WTC11 (cell line): ENCODE results near the gene ARHGEF25. TPM values are rescaled to one million over a fixed set of nuclear protein-coding genes. Genes with fewer than 3 reads are reported as not detected.
"Not testable (repeated sequence)": the region's sequence is repeated elsewhere in the genome, so short reads cannot be mapped to it uniquely, and the experiment has no call there.

Experiments
- ATAC-seq: fragments of 200-7000 bp; cut with Tn5 transposase; 2 replicates; pipeline ENCODE4 v1.10.0; 2021; ENCODE audit warnings: mild to moderate bottlenecking, moderate library complexity
- CTCF ChIA-PET: fragments of 300-600 bp; sonication (Branson Sonifier 250); formaldehyde crosslinking; loops from one replicate; lab custom pipeline; 2021; ENCODE audit warnings: antibody characterized with exemption; lab: Charles Lee
- POLR2A ChIA-PET: fragments of 350-600 bp; sonication (Branson Sonifier 250); formaldehyde crosslinking; loops from one replicate; lab custom pipeline; 2021; ENCODE audit warnings: antibody characterized with exemption; lab: Charles Lee
- DNase-seq: peaks from one replicate; pipeline ENCODE4 v3.0.0; 2021; ENCODE audit warnings: low spot score
- H3K27ac Mint-ChIP-seq: 2 replicates; pipeline ENCODE4 v1.8.0; 2021; ENCODE audit warnings: mixed read lengths
- H3K27me3 Mint-ChIP-seq: 2 replicates; pipeline ENCODE4 v1.8.0; 2021; ENCODE audit warnings: low read depth, mild to moderate bottlenecking, moderate library complexity, mixed read lengths
- H3K36me3 Mint-ChIP-seq: 2 replicates; pipeline ENCODE4 v1.8.0; 2021; ENCODE audit warnings: mixed read lengths
- H3K4me1 Mint-ChIP-seq: 2 replicates; pipeline ENCODE4 v1.8.0; 2022; ENCODE audit warnings: mixed read lengths
- H3K4me3 Mint-ChIP-seq: 2 replicates; pipeline ENCODE4 v1.8.0; 2021; ENCODE audit warnings: mild to moderate bottlenecking, moderate library complexity, mixed read lengths
- H3K9me3 Mint-ChIP-seq: 2 replicates; pipeline ENCODE4 v1.8.0; 2021; ENCODE audit warnings: mixed read lengths
- TEAD1 ChIP-seq: sonication (generic); formaldehyde crosslinking; IDR thresholded peaks from 2 replicates; pipeline ENCODE4 v1.8.0; 2022; ENCODE audit warnings: mild to moderate bottlenecking, missing genetic modification reagents
- total RNA-seq: library from RNA; stranded (reverse); gene quantifications from 3 replicates; pipeline ENCODE4 v1.2.3, GENCODE V29; 2021
- TF ChIP-seq, protein P1 (sequence below): sonication (generic); formaldehyde crosslinking; IDR thresholded peaks from 2 replicates; pipeline ENCODE4 v1.8.1; 2022; ENCODE audit warnings: mild to moderate bottlenecking, missing genetic modification reagents, moderate library complexity, borderline replicate concordance
- TF ChIP-seq, protein P2 (sequence below): sonication (generic); formaldehyde crosslinking; IDR thresholded peaks from 2 replicates; pipeline ENCODE4 v1.8.1; 2023; ENCODE audit warnings: mild to moderate bottlenecking, missing genetic modification reagents, borderline replicate concordance
- TF ChIP-seq, protein P3 (sequence below): sonication (generic); formaldehyde crosslinking; IDR thresholded peaks from 2 replicates; pipeline ENCODE4 v1.8.0; 2022; ENCODE audit warnings: mild to moderate bottlenecking, missing genetic modification reagents

The ARHGEF25 gene
- total RNA-seq, 1 experiment from 2014 or later, result 11.9 TPM

DNA sequence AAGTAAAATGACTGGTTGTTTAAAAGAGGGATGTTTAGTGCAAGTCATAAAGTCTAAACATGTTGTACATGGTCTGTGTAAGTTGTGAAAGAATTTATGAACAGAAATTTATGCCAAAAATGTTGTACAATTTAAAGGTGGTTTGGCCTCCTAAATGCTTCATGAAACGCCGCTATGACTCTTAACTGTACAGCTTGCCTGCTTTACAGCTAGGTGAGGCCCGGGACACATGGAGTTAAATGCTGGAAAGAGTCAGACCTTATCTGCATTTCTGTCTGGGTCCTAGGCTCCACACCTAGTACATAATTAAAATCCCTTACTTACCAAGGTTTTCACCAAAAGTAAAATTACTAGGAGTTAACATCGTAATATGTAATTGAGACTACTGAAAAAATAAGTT is 50.1 kb downstream of the ARHGEF25 start:
- peaks cover 78% of the 10 kb centered on the region for H3K9me3 Mint-ChIP-seq
- CTCF ChIA-PET, result interaction anchor here (1.1 kb wide), 1 partner anchor 30 kb away, joined by 3 read pairs; no protein-coding TSS in a partner anchor
- no peak for DNase-seq
- TF ChIP-seq, protein P1, sequence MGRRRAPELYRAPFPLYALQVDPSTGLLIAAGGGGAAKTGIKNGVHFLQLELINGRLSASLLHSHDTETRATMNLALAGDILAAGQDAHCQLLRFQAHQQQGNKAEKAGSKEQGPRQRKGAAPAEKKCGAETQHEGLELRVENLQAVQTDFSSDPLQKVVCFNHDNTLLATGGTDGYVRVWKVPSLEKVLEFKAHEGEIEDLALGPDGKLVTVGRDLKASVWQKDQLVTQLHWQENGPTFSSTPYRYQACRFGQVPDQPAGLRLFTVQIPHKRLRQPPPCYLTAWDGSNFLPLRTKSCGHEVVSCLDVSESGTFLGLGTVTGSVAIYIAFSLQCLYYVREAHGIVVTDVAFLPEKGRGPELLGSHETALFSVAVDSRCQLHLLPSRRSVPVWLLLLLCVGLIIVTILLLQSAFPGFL (CRISPR knock-in tag), result no peak
- TF ChIP-seq TEAD1 (CRISPR knock-in tag), result no peak
- TF ChIP-seq, protein P2, sequence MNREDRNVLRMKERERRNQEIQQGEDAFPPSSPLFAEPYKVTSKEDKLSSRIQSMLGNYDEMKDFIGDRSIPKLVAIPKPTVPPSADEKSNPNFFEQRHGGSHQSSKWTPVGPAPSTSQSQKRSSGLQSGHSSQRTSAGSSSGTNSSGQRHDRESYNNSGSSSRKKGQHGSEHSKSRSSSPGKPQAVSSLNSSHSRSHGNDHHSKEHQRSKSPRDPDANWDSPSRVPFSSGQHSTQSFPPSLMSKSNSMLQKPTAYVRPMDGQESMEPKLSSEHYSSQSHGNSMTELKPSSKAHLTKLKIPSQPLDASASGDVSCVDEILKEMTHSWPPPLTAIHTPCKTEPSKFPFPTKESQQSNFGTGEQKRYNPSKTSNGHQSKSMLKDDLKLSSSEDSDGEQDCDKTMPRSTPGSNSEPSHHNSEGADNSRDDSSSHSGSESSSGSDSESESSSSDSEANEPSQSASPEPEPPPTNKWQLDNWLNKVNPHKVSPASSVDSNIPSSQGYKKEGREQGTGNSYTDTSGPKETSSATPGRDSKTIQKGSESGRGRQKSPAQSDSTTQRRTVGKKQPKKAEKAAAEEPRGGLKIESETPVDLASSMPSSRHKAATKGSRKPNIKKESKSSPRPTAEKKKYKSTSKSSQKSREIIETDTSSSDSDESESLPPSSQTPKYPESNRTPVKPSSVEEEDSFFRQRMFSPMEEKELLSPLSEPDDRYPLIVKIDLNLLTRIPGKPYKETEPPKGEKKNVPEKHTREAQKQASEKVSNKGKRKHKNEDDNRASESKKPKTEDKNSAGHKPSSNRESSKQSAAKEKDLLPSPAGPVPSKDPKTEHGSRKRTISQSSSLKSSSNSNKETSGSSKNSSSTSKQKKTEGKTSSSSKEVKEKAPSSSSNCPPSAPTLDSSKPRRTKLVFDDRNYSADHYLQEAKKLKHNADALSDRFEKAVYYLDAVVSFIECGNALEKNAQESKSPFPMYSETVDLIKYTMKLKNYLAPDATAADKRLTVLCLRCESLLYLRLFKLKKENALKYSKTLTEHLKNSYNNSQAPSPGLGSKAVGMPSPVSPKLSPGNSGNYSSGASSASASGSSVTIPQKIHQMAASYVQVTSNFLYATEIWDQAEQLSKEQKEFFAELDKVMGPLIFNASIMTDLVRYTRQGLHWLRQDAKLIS, result no peak
- TF ChIP-seq, protein P3, sequence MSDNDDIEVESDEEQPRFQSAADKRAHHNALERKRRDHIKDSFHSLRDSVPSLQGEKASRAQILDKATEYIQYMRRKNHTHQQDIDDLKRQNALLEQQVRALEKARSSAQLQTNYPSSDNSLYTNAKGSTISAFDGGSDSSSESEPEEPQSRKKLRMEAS (CRISPR knock-in tag), result no peak
- H3K4me3 Mint-ChIP-seq, result no peak overlapping the region
- ATAC-seq, result no peak
- peaks cover 53% of the 10 kb centered on the region for H3K27me3 Mint-ChIP-seq
- POLR2A ChIA-PET, result no interaction called here
- no peak overlapping the region for H3K27ac Mint-ChIP-seq
- no peaks in the 10 kb centered on the region for H3K4me1 Mint-ChIP-seq
- peaks cover 27% of the 10 kb centered on the region for H3K36me3 Mint-ChIP-seq

- H3K27me3 Mint-ChIP-seq, result peaks cover 34% of the 10 kb centered on the region
- H3K27ac Mint-ChIP-seq, H3K4me3 Mint-ChIP-seq, CTCF ChIA-PET, H3K4me1 Mint-ChIP-seq, POLR2A ChIA-PET, DNase-seq, ATAC-seq: not testable (repeated sequence)
- peaks cover 23% of the 10 kb centered on the region for H3K36me3 Mint-ChIP-seq
- peaks cover 60% of the 10 kb centered on the region for H3K9me3 Mint-ChIP-seq
These were observed 54.0 kb downstream of the ARHGEF25 start for GRCh38 chr12:57665066-57665820.

Other genes with a start within 250 kb of the ARHGEF25 start
- 34.7 to 39.8 TPM (median 37.5 TPM) in 3 replicates for gene R3HDM2, start 180.4 kb upstream of the ARHGEF25 start, total RNA-seq
- gene INHBC, start 176.7 kb upstream of the ARHGEF25 start, total RNA-seq, result 0.09 to 0.20 TPM (median 0.16 TPM) in 3 replicates
- 3.2 to 5.0 TPM (median 3.3 TPM) in 3 replicates for gene INHBE, start 156.1 kb upstream of the ARHGEF25 start, total RNA-seq
- 16.2 to 19.1 TPM (median 16.7 TPM) in 3 replicates for gene GLI1, start 151.7 kb upstream of the ARHGEF25 start, total RNA-seq
- gene ARHGAP9, start 131.6 kb upstream of the ARHGEF25 start, total RNA-seq, result 3.6 to 3.9 TPM (median 3.8 TPM) in 3 replicates
- 283 to 367 TPM (median 314 TPM) in 3 replicates for gene MARS1, start 123.4 kb upstream of the ARHGEF25 start, total RNA-seq
- gene DDIT3, start 90.9 kb upstream of the ARHGEF25 start, total RNA-seq, result 3.4 to 5.3 TPM (median 3.9 TPM) in 3 replicates
- gene MBD6, start 88.6 kb upstream of the ARHGEF25 start, total RNA-seq, result 46.3 to 59.4 TPM (median 56.2 TPM) in 3 replicates
- 93.5 to 94.4 TPM (median 94.4 TPM) in 3 replicates for gene DCTN2, start 64.2 kb upstream of the ARHGEF25 start, total RNA-seq
- 15.9 to 17.9 TPM (median 16.1 TPM) in 3 replicates for gene KIF5A, start 61.4 kb upstream of the ARHGEF25 start, total RNA-seq
- 25.4 to 26.9 TPM (median 25.8 TPM) in 3 replicates for gene PIP4K2C, start 20.2 kb upstream of the ARHGEF25 start, total RNA-seq
- gene DTX3, start 6.6 kb upstream of the ARHGEF25 start, total RNA-seq, result 52.4 to 57.0 TPM (median 55.7 TPM) in 3 replicates
- gene B4GALNT1, start 21.8 kb downstream of the ARHGEF25 start, total RNA-seq, result 0.46 to 1.2 TPM (median 1.2 TPM) in 3 replicates
- 77.5 to 93.9 TPM (median 93.1 TPM) in 3 replicates for gene OS9, start 82.7 kb downstream of the ARHGEF25 start, total RNA-seq
- gene AGAP2, start 127.3 kb downstream of the ARHGEF25 start, total RNA-seq, result 2.0 to 2.7 TPM (median 2.3 TPM) in 3 replicates
- 9.9 to 18.6 TPM (median 18.4 TPM) in 3 replicates for gene TSPAN31, start 133.6 kb downstream of the ARHGEF25 start, total RNA-seq
- gene CDK4, start 140.9 kb downstream of the ARHGEF25 start, total RNA-seq, result 125 to 152 TPM (median 145 TPM) in 3 replicates
- gene MARCHF9, start 143.7 kb downstream of the ARHGEF25 start, total RNA-seq, result 6.2 to 9.6 TPM (median 9.2 TPM) in 3 replicates
- 2.1 to 3.2 TPM (median 2.8 TPM) in 3 replicates for gene CYP27B1, start 155.6 kb downstream of the ARHGEF25 start, total RNA-seq
- 25.5 to 31.7 TPM (median 28.6 TPM) in 3 replicates for gene METTL1, start 160.7 kb downstream of the ARHGEF25 start, total RNA-seq
- 3.2 to 3.8 TPM (median 3.3 TPM) in 3 replicates for gene EEF1AKMT3, start 161.2 kb downstream of the ARHGEF25 start, total RNA-seq
- gene TSFM, start 171.4 kb downstream of the ARHGEF25 start, total RNA-seq, result 48.6 to 49.5 TPM (median 48.7 TPM) in 3 replicates
- 0.42 to 0.78 TPM (median 0.57 TPM) in 3 replicates for gene AVIL, start 207.3 kb downstream of the ARHGEF25 start, total RNA-seq
- 97.0 to 122 TPM (median 101 TPM) in 3 replicates for gene CTDSP2, start 235.3 kb downstream of the ARHGEF25 start, total RNA-seq